GM10248 (cell line): Measurements from ENCODE around the gene ZFR.

Experiments
- CTCF ChIA-PET: fragments of 300-600 bp; sonication (Branson Sonifier 250); formaldehyde crosslinking; extraction: SDS; loops from one replicate; lab custom pipeline; 2021; ENCODE audit warnings: antibody characterized with exemption; lab: Yijun Ruan, JAX
- POLR2A ChIA-PET: fragments of 350-650 bp; sonication (Branson Sonifier 250); formaldehyde crosslinking; extraction: SDS; loops from one replicate; lab custom pipeline; 2020; ENCODE audit warnings: antibody characterized with exemption; lab: Yijun Ruan, JAX
- DNase-seq: peaks from one replicate; pipeline ENCODE4 v3.0.0; 2012; ENCODE audit errors: extremely low spot score
- TF ChIP-seq, protein P1 (sequence below): IDR thresholded peaks from 2 replicates; pipeline ENCODE4 v1.5.1; 2012; ENCODE audit warnings: mild to moderate bottlenecking, low read depth; ENCODE audit errors: extremely low read depth, missing control alignments, control extremely low read depth

ZFR gene

DNA sequence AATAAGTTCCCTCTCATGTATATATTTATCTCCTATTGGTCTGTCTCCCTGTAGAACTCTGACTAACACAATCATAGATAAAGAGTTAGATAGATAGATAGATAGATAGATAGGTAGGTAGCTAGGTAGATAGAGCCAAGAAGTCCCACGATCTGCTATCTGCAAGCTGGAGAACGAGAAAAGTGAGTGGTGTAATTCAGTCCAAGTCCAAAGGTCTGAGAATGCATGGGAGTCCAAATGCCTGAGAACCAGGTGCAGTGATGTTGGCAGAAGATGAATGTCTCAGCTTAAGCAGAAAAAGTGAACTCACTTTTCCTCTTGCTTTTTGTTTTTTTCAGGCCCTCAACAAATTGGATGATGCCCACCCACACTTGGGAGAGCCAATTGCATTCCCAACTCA, 37.7 kb upstream of the ZFR start:
- CTCF ChIA-PET, result interaction anchor here (4.0 to 4.9 kb wide), 2 partner anchors 8 to 108 kb away, joined by 25 to 32 read pairs; no protein-coding TSS in a partner anchor
- POLR2A ChIA-PET, result no interaction called here
- TF ChIP-seq, protein P1, sequence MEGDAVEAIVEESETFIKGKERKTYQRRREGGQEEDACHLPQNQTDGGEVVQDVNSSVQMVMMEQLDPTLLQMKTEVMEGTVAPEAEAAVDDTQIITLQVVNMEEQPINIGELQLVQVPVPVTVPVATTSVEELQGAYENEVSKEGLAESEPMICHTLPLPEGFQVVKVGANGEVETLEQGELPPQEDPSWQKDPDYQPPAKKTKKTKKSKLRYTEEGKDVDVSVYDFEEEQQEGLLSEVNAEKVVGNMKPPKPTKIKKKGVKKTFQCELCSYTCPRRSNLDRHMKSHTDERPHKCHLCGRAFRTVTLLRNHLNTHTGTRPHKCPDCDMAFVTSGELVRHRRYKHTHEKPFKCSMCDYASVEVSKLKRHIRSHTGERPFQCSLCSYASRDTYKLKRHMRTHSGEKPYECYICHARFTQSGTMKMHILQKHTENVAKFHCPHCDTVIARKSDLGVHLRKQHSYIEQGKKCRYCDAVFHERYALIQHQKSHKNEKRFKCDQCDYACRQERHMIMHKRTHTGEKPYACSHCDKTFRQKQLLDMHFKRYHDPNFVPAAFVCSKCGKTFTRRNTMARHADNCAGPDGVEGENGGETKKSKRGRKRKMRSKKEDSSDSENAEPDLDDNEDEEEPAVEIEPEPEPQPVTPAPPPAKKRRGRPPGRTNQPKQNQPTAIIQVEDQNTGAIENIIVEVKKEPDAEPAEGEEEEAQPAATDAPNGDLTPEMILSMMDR, result no peak
- DNase-seq, result no peak

DNA sequence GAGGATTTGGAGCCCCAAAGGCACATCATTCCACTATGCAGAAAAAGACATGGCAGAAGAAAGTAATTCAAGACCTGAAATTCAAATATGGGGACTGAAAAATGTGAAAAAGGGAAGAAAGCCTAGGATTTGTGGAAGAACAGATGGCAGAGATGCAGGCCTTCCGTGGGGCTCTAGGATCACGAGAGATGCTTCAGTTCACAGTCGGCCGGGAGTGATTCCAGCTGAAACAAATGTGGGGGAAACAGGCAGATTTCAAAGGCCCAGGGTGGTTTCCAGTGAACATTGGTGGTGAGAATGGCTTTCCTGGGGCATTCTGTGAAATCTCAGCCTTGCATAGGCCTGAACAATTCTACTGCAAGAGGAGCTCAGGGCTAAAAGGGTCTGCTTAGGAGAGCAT, 34.6 kb upstream of the ZFR start:
- TF ChIP-seq, protein P1, result no peak
- DNase-seq, result no peak
- CTCF ChIA-PET, result interaction anchor here (1.0 to 4.0 kb wide), 5 partner anchors 11 to 135 kb away, joined by 3 to 25 read pairs (median 5); no protein-coding TSS in a partner anchor
- POLR2A ChIA-PET, result no interaction called here

DNA sequence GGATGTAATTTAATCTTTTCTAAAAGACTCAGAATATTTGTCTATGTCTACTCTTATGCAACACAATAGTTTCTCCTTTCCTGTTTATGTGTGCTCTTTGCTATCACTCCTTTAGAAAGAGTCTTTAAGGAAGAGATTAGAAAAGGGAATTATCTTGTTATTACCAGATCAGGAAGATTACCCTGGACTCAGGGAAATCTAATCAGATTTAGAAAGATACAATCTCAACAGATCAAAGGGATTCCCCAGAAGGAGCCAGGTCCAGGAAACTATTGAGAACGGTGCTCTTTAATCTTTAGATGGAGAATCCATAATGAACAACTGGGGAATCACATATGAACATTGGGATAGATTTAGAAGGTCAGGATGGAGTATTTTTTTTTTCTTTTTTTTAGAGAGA, 32.4 kb upstream of the ZFR start:
- no peak for DNase-seq
- ChIA-PET CTCF (interaction anchor here (1.0 to 5.1 kb wide), 3 partner anchors 13 to 95 kb away, joined by 3 to 27 read pairs (median 3); no protein-coding TSS in a partner anchor), POLR2A (no interaction called here)
- TF ChIP-seq, protein P1, result no peak

DNA sequence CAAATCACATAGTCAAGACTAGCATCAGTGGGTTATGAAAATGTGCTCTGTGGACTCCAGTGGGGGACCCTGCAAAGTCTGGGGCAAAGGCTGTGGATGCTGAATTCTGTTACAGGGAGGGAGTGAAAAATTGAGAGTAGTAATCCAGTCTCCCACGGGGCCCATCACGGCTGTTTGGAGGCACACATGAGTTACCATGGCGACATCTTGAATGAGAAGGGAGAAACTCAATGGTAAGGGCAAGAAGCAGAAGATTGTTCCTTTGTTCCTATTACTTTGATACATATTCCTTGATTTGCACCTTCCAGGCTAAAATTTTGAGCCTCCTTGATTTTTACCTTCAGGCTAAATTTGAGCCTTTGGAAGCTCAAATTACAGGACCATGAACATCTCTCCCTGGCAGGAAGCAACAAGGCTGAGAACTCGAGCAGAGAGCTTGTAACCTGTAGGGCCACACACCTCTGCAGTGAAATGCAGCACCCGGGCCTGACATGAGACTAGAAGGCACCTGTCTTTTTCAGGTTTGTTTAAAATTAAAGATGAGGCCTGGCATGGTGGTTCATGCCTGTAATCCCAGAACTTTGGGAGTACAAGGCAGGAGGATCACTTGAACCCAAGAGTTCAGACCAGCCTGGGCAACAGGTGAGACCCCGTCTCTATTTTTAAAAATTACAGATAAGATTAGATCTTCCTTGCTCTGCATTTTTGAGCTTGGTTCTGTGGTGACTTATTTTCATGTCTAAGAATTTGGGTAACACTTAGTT, 31.0 kb upstream of the ZFR start:
- TF ChIP-seq, protein P1, result no peak
- DNase-seq, result no peak
- POLR2A ChIA-PET, result no interaction called here
- CTCF ChIA-PET, result interaction anchor here (1.1 to 5.1 kb wide), 2 partner anchors 15 to 96 kb away, joined by 3 to 27 read pairs; no protein-coding TSS in a partner anchor

DNA sequence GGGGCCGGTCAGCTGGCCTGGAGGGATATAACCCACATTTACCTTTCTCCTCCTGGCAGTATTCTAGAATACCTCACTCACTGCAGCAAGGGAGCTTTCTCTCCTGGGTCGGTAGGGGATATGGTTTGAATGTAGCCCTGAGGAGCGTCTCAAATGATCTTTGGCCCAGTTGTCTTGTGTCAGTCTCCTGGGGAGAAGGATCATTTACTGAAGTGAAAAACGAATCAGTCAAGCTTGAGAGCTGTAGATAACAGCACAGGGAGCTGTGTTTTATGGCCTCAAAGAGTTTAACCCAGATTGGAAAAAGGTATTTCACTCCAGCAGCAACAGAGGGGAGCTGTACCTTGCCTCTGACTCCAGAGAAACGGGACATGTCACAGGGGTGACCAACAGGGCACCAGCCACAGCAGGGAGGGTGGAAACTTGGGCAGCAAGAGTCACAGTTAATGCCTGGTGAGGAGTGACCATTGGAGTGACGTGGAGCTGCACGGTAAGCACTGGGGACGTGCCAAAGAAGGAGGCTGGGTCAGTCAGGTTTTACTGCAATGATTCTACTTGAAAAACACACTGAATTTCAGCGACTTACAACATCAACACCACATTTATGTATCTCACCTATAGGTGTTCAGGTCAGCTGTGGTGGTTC, 29.8 kb upstream of the ZFR start:
- ChIA-PET CTCF (interaction anchor here (0.9 to 5.1 kb wide), 5 partner anchors 10 to 139 kb away, joined by 3 to 27 read pairs (median 3); no protein-coding TSS in a partner anchor), POLR2A (interaction anchor here (0.5 to 0.6 kb wide), 2 partner anchors 149 to 906 kb away, joined by 5 to 7 read pairs; no protein-coding TSS in a partner anchor)
- TF ChIP-seq, protein P1, result no peak
- DNase-seq, result no peak

DNA sequence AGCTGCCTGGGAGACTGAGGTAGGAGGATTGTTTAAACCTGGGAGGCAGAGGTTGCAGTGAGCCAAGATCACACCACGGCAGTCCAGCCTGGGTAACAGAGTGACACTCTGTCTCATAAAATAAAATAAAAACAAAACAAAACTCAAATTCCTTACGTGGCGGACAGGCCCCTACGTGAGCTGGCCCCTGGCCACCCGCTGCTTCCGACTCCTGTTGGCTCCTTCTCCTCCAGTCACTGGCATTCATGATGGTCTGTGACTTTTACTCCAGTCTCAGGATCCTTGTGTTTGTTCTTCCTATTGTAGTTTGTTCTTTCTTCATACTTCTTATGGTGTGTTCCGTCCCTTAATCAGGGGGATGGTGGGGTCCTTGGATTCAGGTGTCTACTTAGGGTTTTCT, 28.5 kb upstream of the ZFR start:
- TF ChIP-seq, protein P1, result no peak
- CTCF ChIA-PET, result interaction anchor here (2.1 to 2.5 kb wide), 2 partner anchors 18 to 117 kb away, joined by 7 read pairs; no protein-coding TSS in a partner anchor
- POLR2A ChIA-PET, result no interaction called here
- no peak for DNase-seq
